ENCODE data around the gene MARS2.
A peak's percentile ranks its signal among the peaks of the same experiment; 100 is the strongest.
"Not testable (repeated sequence)": the region's sequence is repeated elsewhere in the genome, so short reads cannot be mapped to it uniquely, and the experiment has no call there.

The MARS2 gene

DNA sequence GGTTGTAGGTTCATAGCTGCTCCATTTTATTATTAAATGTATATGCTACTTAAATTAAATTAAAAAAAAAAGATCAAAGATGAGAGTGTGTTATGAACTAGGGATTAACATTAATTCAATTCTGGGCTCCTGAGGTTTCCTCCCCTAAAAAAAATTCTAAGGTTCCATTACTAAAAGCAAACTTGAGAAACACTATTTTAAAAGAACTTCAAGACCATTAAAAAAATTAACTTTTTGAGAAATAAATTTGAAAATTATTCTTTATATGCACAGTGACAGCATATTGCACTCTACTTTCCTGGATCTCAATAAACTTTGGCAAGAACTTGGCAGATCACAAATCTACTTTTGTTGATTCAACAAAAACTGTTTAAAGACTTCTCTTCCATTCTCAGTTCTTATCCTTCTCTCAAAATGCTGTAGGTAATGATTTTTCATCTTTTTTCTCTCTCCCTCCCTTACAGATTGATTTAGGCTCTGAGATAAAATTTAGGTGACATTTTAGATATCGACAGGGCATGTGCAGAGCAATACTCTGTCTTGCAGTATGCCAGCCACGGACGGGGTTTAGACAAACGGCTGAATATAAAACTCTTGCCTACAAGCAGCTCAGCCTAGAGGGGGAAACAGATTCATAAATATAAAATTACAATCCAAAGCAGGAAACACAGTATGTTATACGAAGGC lies 592 bp upstream of the MARS2 start:
- DNase-seq, result no peak
- in situ Hi-C loops (cut with HindIII; ENCODE audit: low pct_ligation_motif_present, low pct_unique_long_range_greater_than_20kb, low sequenced_read_pairs), result no loop called here

DNA sequence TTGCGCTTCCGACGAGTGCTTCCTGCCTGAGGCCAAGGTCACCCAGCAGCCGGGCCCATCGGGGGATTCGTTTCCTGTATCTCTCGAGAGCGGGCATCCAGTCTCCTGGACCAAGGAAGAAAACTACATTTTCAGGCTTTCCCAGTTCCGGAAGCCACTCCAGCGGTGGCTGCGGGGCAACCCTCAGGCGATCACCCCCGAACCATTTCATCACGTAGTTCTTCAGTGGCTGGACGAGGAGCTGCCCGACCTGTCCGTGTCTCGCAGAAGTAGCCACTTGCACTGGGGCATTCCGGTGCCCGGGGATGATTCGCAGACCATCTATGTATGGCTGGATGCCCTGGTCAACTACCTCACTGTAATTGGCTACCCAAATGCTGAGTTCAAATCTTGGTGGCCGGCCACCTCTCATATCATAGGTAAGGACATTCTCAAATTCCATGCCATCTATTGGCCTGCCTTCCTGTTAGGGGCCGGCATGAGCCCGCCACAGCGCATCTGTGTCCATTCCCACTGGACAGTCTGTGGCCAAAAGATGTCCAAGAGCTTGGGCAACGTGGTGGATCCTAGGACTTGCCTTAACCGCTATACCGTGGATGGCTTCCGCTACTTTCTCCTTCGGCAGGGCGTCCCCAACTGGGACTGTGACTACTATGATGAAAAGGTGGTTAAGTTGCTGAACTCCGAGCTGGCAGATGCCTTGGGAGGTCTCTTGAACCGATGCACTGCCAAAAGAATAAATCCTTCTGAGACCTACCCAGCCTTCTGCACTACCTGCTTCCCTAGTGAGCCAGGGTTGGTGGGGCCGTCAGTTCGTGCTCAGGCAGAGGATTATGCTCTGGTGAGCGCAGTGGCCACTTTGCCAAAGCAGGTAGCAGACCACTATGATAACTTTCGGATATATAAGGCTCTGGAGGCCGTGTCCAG lies 1.0 kb downstream of the MARS2 start:
- DNase-seq, result peak; percentile 41
- in situ Hi-C loops (cut with HindIII; ENCODE audit: low pct_ligation_motif_present, low pct_unique_long_range_greater_than_20kb, low sequenced_read_pairs), result no loop called here

DNA sequence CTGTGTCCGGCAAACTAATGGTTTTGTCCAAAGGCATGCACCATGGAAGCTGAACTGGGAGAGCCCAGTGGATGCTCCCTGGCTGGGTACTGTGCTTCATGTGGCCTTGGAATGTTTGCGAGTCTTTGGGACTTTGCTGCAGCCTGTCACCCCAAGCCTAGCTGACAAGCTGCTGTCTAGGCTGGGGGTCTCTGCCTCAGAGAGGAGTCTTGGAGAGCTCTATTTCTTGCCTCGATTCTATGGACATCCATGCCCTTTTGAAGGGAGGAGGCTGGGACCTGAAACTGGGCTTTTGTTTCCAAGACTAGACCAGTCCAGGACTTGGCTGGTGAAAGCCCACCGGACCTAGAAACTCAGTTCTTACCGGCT lies 1.7 kb downstream of the MARS2 start:
- DNase-seq, result no peak
- in situ Hi-C loops (cut with HindIII; ENCODE audit: low pct_ligation_motif_present, low pct_unique_long_range_greater_than_20kb, low sequenced_read_pairs), result no loop called here

DNA sequence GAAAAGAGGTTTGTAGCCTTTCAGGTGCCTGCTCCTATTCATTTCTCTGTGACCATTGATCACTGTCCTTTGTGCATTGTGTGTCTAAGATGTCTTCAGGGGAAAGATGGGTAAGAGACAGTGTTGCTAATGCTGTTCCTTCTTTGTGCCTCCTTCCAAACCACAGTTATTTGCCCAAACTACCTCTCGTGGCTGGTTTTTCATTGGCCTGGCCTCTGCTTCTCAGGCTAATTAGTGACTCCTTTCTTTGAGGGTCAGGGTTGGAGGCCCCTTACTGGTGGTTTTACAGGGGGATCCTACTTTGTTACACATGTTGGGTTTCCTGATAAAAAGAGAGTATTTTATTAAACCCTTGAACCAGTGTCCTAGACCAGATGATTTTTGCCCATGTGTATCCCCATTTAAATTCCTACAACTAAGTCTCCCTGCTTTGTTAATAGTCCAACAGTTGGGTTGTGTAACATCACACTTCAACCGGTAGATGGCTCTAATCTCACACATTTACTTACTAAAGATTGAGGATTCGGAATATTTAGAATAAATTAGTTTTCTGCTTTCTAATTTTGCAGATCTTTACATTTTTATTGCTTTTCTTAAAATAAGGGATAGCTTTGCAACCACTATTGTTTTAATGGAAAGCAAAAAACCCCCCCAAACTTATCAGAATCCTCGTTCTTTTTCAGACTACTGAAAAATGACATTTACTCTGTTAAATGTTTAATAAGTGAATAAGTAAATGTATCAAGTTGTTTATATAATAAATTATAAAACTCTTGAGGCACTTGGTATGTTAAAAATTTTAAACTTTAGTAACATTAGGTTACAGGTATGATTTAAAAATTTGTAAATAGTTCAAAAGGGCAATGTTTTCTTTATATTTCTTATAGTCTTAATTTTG lies 2.4 kb downstream of the MARS2 start:
- peak; percentile 66 for DNase-seq
- in situ Hi-C loops (cut with HindIII; ENCODE audit: low pct_ligation_motif_present, low pct_unique_long_range_greater_than_20kb, low sequenced_read_pairs), result no loop called here

DNA sequence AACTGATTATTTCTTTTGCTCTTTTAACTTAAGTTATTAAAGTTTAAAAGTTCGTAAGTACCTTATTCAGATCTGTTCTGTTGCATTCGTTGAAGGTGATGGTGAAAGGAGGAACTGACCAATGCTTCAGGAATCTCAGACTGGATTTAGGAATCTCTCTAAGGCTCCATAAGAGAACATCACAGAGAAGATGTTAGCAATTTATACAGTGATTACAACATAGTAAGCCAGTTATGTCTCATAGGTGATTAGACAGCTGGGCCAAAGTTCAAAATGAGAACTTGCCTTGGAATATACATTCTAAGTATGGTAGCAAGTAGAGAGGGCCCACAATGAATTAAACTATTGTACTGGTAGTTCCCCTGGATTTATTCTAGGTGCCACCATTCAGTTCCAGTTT lies 3.2 kb downstream of the MARS2 start:
- peak; percentile 15 for DNase-seq
- in situ Hi-C loops (cut with HindIII; ENCODE audit: low pct_ligation_motif_present, low pct_unique_long_range_greater_than_20kb, low sequenced_read_pairs), result no loop called here

DNA sequence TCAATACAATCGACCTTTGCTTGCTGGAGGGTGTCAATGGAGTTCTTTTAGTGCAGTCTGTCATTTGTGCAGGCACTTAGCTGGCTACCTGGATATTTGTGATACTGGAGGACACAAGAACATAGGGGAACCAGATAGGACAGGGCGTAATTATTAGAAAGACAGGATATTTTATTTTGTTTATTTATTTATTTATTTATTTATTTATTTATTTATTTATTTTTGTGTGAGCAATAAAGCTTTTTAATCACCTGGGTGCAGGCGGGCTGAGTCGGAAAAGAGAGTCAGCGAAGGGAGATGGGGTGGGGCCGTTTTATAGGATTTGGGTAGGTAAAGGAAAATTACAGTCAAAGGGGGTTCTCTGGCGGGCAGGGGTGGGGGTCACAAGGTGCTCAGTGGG lies 4.0 kb downstream of the MARS2 start:
- in situ Hi-C loops (cut with HindIII; ENCODE audit: low pct_ligation_motif_present, low pct_unique_long_range_greater_than_20kb, low sequenced_read_pairs); DNase-seq: not testable (repeated sequence)

DNA sequence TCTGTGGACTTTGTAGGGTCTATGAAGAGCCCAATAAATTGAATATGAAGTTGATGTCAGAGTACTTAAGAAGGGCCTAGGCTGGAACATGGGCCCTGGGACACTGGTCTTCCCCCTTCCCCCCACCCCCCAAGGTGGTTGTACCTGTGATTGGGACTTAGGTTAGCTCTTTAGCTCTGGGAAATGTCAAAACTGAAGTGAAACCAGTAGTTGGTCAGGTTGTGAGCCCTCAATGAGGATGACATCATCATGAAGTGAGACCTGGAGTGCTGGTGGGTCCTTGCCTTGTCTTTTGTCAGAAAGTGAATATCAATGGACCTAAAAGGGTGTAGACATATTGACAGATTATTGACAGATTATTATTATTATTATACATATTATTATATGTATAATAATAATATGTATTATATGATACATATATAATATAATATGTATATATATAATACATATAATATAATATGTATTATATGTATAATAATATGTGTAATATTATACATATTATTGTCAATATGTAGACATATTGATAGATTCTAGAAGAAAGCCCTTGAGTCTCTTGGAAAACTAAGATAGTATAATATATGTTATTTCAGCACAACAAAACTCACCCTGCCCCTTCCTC lies 5.4 kb downstream of the MARS2 start:
- in situ Hi-C loops (cut with HindIII; ENCODE audit: low pct_ligation_motif_present, low pct_unique_long_range_greater_than_20kb, low sequenced_read_pairs), result no loop called here
- no peak for DNase-seq

DNA sequence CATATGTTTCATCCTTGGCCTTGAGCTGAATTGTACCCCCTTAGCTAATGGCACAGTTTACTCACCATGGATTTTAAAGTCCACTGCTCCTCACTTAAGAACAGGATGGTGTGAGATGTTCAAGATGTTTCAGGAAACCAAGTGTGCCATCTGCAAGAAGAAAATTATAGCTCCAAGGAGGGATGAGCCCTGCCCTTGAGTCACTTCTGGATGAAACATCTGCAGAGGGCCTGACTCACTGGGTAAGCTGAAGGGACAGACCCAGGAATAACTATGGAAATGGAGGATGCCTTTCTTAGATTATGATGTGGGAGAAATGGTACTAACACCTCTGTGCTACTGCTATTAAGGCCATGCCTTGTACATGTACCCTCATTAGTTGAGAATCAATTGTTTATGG lies 6.4 kb downstream of the MARS2 start:
- no peak for DNase-seq
- in situ Hi-C loops (cut with HindIII; ENCODE audit: low pct_ligation_motif_present, low pct_unique_long_range_greater_than_20kb, low sequenced_read_pairs), result no loop called here

DNA sequence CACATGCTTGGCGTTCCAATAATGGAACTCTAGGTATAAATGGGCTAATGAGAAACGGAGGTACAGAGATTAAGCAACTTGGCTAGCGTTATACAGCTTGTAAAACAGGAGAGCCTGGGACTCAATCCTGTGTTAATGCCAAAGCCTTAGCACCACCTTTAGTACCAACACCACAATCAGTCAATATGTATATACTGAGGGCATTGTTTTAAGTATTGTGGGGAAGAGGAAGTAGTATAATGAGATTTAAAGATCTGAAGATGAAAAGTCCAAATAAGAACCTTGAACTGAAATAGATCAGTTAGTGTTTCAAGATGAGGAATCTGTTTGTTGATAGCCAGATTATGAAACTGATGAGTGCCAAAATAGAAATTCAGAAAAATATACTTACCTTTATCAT lies 8.1 kb downstream of the MARS2 start:
- in situ Hi-C loops (cut with HindIII; ENCODE audit: low pct_ligation_motif_present, low pct_unique_long_range_greater_than_20kb, low sequenced_read_pairs), result no loop called here
- DNase-seq, result no peak

DNA sequence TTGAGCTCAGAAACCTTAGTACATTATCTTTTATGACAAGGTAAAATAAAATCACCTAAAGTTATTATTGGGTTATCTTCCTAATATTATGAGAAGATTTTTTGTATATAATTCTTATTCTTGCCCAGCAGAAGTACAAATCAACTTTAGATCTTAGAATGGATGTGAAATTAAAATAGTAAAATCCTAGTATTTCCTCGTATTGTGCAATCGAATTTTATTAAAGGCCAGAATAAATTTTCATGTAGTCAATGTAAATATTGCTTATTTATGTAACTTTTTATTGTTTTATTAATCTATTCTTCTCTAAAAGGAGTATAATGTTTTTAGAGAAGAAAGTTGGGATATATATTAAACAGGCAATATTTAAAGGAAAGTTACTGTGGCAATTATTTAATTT lies 12.7 kb downstream of the MARS2 start:
- in situ Hi-C loops (cut with HindIII; ENCODE audit: low pct_ligation_motif_present, low pct_unique_long_range_greater_than_20kb, low sequenced_read_pairs), result no loop called here
- no peak for DNase-seq

DNA sequence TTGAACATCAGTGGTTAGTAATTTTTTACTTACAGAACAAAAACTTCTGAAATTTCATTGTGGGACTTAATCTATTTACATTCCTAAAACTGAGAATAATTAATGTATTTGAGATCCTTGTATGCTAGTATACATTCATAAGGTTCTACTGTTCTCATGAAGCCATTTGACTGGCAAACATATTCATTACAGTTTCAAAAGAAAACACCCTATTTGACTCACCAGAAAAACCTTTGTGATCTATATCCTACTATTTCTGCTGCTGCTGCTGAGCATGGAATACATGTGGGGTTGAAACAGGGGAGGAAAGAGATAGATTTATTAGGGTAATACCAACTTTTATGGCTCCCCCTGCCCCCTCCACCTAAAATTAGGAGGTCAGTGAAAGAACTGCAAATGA lies 21.8 kb downstream of the MARS2 start:
- no peak for DNase-seq
- in situ Hi-C loops (cut with HindIII; ENCODE audit: low pct_ligation_motif_present, low pct_unique_long_range_greater_than_20kb, low sequenced_read_pairs), result no loop called here

DNA sequence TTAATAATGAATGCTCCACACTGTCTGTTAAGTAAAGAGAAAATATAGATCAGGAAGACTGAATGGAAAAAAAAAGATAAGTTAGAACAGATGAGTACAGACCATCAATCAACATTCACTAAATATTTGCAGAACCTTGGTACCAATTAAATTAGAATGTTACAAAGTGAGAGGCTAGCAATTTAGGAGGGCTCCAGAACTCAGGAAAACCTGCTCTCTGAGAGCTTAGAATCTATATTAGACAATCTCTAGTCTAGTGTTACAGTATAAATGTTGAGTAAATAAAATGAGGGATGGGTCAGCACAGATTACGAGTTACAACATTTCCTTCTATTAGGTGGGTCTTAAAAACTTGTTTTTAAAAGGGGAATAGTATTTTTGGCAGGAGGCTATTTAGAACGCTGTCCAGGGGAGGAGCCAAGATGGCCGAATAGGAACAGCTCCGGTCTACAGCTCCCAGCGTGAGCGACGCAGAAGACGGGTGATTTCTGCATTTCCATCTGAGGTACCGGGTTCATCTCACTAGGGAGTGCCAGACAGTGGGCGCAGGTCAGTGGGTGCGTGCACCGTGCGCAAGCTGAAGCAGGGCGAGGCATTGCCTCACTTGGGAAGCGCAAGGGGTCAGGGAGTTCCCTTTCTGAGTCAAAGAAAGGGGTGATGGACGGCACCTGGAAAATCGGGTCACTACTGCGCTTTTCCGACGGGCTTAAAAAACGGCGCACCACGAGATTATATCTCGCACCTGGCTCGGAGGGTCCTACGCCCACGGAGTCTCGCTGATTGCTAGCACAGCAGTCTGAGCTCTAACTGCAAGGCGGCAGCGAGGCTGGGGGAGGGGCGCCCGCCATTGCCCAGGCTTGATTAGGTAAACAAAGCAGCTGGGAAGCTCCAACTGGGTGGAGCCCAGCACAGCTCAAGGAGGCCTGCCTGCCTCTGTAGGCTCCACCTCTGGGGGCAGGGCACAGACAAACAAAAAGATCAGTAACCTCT lies 23.7 kb downstream of the MARS2 start:
- DNase-seq; in situ Hi-C loops (cut with HindIII; ENCODE audit: low pct_ligation_motif_present, low pct_unique_long_range_greater_than_20kb, low sequenced_read_pairs): not testable (repeated sequence)

DNA sequence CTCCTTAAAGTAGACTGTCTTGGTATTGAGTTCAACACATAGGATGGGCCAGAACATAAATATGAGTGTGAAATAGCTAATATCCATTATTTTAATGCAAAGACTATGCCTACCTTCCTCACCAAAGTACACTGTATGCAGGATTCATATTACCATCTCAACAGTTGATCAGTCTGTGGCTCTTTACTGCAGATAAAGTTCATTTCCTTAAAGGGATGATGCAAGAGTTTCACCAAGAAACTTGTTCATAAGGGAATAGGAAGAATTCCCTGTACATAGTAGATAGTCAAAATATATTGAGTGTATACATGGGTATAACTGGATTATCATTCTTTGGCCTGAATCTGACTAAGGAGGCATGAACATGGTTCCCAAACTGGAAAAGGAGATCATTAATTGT lies 35.0 kb downstream of the MARS2 start:
- in situ Hi-C loops (cut with HindIII; ENCODE audit: low pct_ligation_motif_present, low pct_unique_long_range_greater_than_20kb, low sequenced_read_pairs), result no loop called here
- no peak for DNase-seq

Measured in ACHN (cell line).